ENCODE data around the gene TTLL9. TPM values are rescaled to one million over a fixed set of nuclear protein-coding genes. Genes with fewer than 3 reads are reported as not detected.
A peak's percentile ranks its signal among the peaks of the same experiment; 100 is the strongest.

Gene TTLL9
- total and polyA plus RNA-seq, 10 of the 15 experiments (the other 5 are each of a cell fraction or from before 2014, with no cell fraction given) = 0.03 to 0.77 (median 0.11) TPM; not detected in 2

GRCh38 chr20:31894980-31895675, 24.7 kb downstream of the TTLL9 start (continued):
- TF ChIP-seq PKNOX1 (IDR thresholded peaks at IDR 0.05) (no peak; the same call in 1 of the 2 replicates), ASH2L (IDR thresholded peaks at IDR 0.05; ENCODE audit: borderline replicate concordance, low read depth) (no peak), CREM (IDR thresholded peaks at IDR 0.05; ENCODE audit: low read depth) (peak; percentile 94), GABPA (IDR thresholded peaks at IDR 0.05; ENCODE audit: low read depth) (no peak), SMC3 (IDR thresholded peaks at IDR 0.05; ENCODE audit: borderline replicate concordance, low read length) (no peak), TCF3 (IDR thresholded peaks at IDR 0.05; ENCODE audit: borderline replicate concordance, insufficient read depth, low read depth, low read length) (no peak), MYB (IDR thresholded peaks at IDR 0.05; ENCODE audit: borderline replicate concordance, low read depth, low read length) (no peak), SMAD5 (IDR thresholded peaks at IDR 0.05; ENCODE audit: low read depth) (peak; percentile 49), TCF7 (IDR thresholded peaks at IDR 0.05; ENCODE audit: borderline replicate concordance) (no peak), EP300 (IDR thresholded peaks at IDR 0.05; ENCODE audit: borderline replicate concordance in 1 of 2, control insufficient read depth in 1 of 2, low read depth in 2 of 2, low read length in 2 of 2) (peak in 1 of 2 experiments; percentile 35; a peak in 1 of 4 replicates), CHD4 (IDR thresholded peaks at IDR 0.05) (no peak), CUX1 (IDR thresholded peaks at IDR 0.05; ENCODE audit: insufficient replicate concordance, low read depth, low read length) (no peak), SMAD1 (IDR thresholded peaks at IDR 0.05; ENCODE audit: low read depth, partially characterized antibody) (no peak), EZH2 (IDR thresholded peaks at IDR 0.05; ENCODE audit: borderline replicate concordance, control insufficient read depth, low read depth, low read length) (no peak), ZNF622 (IDR thresholded peaks at IDR 0.05) (no peak), SREBF2 (IDR thresholded peaks at IDR 0.05; ENCODE audit: low read length) (no peak)
- TF ChIP-seq, protein P1, sequence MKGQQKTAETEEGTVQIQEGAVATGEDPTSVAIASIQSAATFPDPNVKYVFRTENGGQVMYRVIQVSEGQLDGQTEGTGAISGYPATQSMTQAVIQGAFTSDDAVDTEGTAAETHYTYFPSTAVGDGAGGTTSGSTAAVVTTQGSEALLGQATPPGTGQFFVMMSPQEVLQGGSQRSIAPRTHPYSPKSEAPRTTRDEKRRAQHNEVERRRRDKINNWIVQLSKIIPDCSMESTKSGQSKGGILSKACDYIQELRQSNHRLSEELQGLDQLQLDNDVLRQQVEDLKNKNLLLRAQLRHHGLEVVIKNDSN (IDR thresholded peaks at IDR 0.05; ENCODE audit: borderline replicate concordance, extremely low read length, insufficient read depth, low read depth, low read length) = no peak
- TF ChIP-seq, protein P2, sequence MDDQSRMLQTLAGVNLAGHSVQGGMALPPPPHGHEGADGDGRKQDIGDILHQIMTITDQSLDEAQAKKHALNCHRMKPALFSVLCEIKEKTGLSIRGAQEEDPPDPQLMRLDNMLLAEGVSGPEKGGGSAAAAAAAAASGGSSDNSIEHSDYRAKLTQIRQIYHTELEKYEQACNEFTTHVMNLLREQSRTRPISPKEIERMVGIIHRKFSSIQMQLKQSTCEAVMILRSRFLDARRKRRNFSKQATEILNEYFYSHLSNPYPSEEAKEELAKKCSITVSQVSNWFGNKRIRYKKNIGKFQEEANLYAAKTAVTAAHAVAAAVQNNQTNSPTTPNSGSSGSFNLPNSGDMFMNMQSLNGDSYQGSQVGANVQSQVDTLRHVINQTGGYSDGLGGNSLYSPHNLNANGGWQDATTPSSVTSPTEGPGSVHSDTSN (IDR thresholded peaks at IDR 0.05; ENCODE audit: insufficient replicate concordance, low read depth, low read length) = no peak
